ENCODE measurements around the gene SLC7A10. TPM values are rescaled to one million over a fixed set of nuclear protein-coding genes. Genes with fewer than 3 reads are reported as not detected.

Gene SLC7A10
- total RNA-seq, 6 experiments from 2014 or later: not detected

DNA sequence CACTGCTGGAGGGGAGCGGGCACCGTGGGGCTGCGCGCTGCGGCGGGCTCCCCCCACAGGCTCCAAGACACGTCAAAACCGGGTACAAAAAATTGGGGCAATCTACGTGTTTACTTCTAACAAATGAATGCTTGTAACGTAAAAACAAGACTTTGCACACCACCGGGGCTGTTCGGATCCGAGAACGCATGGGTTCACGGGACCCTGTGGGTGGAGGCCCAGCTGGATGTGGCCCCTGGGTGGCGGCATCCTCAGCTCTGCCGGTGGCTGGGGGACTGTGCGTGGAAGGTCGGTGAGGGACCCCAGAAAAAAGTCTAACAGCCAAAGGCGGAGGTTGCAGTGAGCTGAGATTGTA lies 10.3 kb upstream of the SLC7A10 start:
- no peak overlapping the region for H3K4me3 Mint-ChIP-seq
- TF ChIP-seq, protein P1, sequence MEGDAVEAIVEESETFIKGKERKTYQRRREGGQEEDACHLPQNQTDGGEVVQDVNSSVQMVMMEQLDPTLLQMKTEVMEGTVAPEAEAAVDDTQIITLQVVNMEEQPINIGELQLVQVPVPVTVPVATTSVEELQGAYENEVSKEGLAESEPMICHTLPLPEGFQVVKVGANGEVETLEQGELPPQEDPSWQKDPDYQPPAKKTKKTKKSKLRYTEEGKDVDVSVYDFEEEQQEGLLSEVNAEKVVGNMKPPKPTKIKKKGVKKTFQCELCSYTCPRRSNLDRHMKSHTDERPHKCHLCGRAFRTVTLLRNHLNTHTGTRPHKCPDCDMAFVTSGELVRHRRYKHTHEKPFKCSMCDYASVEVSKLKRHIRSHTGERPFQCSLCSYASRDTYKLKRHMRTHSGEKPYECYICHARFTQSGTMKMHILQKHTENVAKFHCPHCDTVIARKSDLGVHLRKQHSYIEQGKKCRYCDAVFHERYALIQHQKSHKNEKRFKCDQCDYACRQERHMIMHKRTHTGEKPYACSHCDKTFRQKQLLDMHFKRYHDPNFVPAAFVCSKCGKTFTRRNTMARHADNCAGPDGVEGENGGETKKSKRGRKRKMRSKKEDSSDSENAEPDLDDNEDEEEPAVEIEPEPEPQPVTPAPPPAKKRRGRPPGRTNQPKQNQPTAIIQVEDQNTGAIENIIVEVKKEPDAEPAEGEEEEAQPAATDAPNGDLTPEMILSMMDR (IDR thresholded peaks at IDR 0.05): no peak
- no peaks in the 10 kb centered on the region for H3K9me3 Mint-ChIP-seq
- no peak overlapping the region for H3K27ac Mint-ChIP-seq
- peaks cover 14% of the 10 kb centered on the region for H3K27me3 Mint-ChIP-seq (ENCODE audit: insufficient read depth)
- H3K36me3 Mint-ChIP-seq (ENCODE audit: low read depth): no peaks in the 10 kb centered on the region
- no peak for DNase-seq
- no peaks in the 10 kb centered on the region for H3K4me1 Mint-ChIP-seq (ENCODE audit: low read depth)

DNA sequence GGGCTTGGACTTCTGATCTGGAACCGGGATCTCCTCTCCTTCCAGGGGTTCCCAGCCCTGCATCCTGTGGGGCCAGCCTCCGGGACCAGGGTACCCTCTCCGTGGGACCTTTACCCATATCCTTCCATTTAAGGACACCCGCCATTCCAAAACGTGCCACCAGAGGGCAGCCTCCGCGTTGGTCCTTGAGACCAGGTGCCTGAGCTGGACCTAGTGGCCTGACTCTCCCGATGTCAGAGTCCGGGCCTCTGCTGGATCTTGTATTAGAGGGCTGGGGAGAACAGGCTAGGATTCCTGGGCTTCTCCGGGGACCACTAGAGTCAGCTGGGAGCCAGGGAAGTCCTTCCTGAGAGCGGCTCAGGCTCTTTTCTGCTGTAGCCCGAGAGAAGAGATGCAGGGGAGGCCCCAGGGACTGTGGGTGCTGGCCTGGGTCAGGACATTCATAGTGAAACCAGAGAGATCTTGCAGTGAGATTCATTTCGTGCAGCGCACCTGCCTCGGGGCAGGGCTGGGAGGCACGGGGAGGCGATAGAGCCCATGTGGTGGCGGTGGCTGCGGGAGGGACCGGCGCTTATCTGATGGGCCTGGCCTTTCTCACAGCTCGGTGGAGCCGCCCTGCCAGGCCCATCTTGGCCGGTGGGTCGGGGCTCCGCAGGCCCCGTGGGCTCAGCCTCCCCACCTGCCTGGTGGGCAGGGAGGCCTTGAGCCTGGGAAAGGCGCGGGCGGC lies 9.8 kb upstream of the SLC7A10 start:
- H3K27ac Mint-ChIP-seq: no peak overlapping the region
- H3K4me1 Mint-ChIP-seq (ENCODE audit: low read depth): no peaks in the 10 kb centered on the region
- TF ChIP-seq, protein P1 (IDR thresholded peaks at IDR 0.05): peak; percentile 97
- peaks cover 16% of the 10 kb centered on the region for H3K27me3 Mint-ChIP-seq (ENCODE audit: insufficient read depth)
- H3K4me3 Mint-ChIP-seq: no peak overlapping the region
- DNase-seq: peak; percentile 25
- no peaks in the 10 kb centered on the region for H3K36me3 Mint-ChIP-seq (ENCODE audit: low read depth)
- H3K9me3 Mint-ChIP-seq: no peaks in the 10 kb centered on the region

DNA sequence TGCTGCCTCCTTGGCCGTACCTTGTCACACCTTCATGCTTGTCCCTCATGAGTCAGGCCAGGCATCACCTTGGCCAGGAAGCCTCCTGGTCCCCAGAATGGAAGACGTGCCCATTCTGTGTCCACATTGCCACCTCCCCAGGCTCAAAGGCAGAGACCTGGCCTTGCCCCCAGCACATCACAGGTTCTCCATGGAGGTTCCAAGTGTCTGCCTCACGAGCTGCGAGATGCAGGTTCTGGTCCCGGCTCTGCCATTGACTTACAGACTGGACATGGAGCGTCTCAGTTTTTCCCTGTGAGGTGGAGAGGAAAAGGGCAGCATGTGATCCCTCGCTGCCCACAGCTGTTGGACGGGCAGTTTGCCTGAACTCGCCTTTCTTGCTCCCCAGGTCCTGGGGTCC lies 9.1 kb upstream of the SLC7A10 start:
- Mint-ChIP-seq H3K9me3 (no peaks in the 10 kb centered on the region), H3K4me3 (no peak overlapping the region), H3K27ac (no peak overlapping the region), H3K27me3 (ENCODE audit: insufficient read depth) (peaks cover 16% of the 10 kb centered on the region), H3K4me1 (ENCODE audit: low read depth) (no peaks in the 10 kb centered on the region), H3K36me3 (ENCODE audit: low read depth) (no peaks in the 10 kb centered on the region)
- DNase-seq: no peak
- TF ChIP-seq, protein P1 (IDR thresholded peaks at IDR 0.05): no peak

DNA sequence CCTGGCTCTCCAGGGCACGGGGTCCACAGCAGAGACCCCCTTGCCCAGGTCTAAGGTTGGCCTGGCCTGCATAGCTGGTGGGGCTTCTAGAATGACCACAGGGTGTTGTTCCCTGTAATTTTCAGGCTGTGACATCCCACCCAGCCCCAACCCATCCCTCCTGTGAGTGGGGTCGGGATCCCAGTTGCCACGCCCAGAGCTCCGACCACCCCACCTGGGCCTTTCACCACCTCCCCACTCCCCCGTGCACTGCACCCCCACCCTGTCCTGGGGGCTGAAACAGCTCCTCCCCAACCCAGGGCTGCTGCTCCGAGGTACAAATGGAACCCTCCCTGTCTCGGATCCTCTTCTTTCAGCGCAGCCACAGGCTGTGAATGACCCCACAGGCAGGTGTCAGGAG lies 8.4 kb upstream of the SLC7A10 start:
- Mint-ChIP-seq H3K4me1 (ENCODE audit: low read depth) (no peaks in the 10 kb centered on the region), H3K27ac (no peak overlapping the region), H3K36me3 (ENCODE audit: low read depth) (no peaks in the 10 kb centered on the region), H3K4me3 (no peak overlapping the region), H3K9me3 (no peaks in the 10 kb centered on the region), H3K27me3 (ENCODE audit: insufficient read depth) (peaks cover 13% of the 10 kb centered on the region)
- DNase-seq: no peak
- TF ChIP-seq, protein P1 (IDR thresholded peaks at IDR 0.05): no peak

DNA sequence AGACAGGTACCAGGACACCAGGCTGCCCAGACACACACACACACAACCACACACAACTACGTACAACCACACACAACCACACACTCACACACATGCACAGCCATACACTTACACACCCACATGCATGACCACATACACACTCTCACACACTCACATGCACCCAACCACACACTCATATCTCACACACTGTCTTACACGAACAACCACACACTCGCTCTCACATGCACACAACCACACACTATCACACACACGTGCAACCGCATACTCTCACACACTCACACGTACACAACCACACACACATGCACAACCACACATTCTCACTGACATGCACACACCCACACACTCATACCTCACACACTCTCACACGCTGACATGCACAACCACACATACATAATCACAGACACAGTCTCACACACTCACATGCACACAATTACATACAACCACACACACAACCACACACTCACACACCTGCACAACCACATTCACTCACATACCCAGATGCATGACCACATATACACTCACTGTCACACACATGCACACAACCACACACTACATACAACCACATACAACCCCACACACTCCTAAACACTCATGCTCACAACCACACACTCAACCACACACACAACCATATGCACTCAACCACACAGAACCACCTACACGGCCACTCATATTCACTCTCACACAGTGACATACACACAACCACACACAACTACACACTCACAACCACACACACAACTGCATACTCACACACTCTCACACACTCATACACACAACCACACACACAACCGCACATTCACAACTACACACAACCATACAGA lies 7.6 kb upstream of the SLC7A10 start:
- Mint-ChIP-seq H3K27ac (no peak overlapping the region), H3K9me3 (peaks cover 8% of the 10 kb centered on the region), H3K27me3 (ENCODE audit: insufficient read depth) (peaks cover 8% of the 10 kb centered on the region; the same call in 1 of the 2 replicates), H3K4me1 (ENCODE audit: low read depth) (no peaks in the 10 kb centered on the region), H3K36me3 (ENCODE audit: low read depth) (peaks cover 7% of the 10 kb centered on the region), H3K4me3 (no peak overlapping the region)
- DNase-seq: no peak
- TF ChIP-seq, protein P1 (IDR thresholded peaks at IDR 0.05): no peak
